ENCODE data around the gene ULK2. TPM values are rescaled to one million over a fixed set of nuclear protein-coding genes. Genes with fewer than 3 reads are reported as not detected.

The ULK2 gene
- total RNA-seq, 2 donors from 2014 or later, result 14.2 to 14.6 TPM

DNA sequence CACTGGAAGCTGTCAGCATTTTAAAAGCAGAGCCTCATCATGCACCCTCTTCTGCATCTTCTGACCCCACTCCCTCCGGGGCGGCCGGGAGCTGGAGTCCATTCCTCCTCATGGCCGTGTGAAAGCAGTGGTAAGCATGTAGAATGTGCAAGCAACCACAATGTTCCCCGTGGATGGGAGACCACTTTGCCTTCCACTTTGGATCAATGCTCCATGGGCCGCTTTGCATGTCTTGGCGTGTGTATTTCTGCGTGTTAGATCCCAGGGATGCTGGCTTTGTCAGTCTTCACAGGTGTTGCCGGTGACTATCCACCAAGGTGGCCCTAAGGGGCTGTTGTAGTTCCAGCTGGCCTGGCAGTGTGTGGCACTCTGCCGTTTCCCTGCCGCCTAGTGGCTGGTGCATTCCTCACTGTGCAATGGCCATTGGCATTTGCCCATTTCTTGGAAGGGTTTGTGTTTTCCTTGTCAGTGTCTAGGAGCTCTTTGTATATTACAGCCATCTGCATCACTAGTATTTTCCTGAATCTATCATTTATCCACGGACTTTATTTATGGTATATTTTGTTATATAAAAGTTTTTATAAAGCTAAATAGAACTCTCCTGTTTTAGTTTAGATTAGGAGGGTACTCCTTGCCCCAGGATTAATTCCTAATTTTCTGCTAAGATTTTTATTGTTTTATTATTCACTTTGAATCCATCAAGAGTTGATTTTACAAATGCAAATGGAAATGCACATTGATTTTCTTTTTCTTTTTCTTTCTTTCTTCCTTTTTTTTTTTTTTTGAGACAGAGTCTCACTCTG lies 113.9 kb downstream of the ULK2 start:
- peak; percentile 30 to 46 for ATAC-seq
- intact Hi-C loops (cut with DNase I), result no loop called here

DNA sequence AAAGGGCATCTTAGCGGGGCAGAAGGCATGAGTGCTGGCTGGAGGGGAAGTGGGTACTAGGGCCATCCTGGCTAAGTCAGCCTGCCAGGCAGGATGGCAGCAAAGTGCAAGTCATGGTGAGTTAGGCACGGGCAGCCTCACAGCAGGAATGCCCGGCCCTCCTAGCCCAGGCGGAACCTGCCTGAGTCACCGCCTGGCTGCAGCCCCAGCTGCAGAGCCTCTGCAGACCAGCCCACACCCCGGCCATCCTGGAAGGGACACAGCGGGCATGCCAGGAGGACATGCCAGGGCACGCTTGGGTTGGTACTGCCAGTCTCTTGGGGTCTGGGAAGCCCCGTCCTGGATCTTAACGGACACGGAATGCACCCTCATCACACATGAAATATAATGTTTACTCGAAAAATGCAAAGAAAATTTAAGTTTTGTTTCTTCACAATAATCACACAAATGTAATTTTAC lies 114.7 kb downstream of the ULK2 start:
- peak; percentile 55 for DNase-seq
- intact Hi-C loops (cut with DNase I), result no loop called here
- ATAC-seq, result peak; percentile 88 to 93

More for the DNA sequence above, 113.9 kb downstream of the ULK2 start:
- no peak for DNase-seq

GRCh38 chr17:19752216-19753050 lies 115.3 kb downstream of the ULK2 start:
- intact Hi-C loops (cut with DNase I), result no loop called here
- DNase-seq (no peak), ATAC-seq (no peak)

DNA sequence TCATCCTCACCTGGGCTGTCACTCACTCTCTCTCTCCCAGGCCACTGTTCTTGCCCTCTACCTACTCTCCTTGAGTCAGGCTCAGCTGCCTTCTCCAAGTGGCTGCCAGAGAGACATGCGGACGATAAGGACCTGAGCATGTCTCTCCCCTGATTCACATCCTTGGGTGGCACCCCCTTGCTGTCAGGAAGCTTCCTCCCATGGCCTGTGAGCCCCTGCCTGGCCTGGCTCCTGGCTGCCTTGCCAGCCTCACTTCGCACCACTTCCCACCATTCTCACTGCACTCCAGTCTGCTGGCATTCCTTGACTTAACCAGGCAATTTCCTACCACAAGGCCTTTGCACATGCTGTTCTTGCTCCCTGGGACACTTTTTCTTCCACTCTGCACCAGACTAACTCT lies 116.9 kb downstream of the ULK2 start:
- ATAC-seq, result no peak
- intact Hi-C loops (cut with DNase I), result no loop called here
- DNase-seq, result no peak

DNA sequence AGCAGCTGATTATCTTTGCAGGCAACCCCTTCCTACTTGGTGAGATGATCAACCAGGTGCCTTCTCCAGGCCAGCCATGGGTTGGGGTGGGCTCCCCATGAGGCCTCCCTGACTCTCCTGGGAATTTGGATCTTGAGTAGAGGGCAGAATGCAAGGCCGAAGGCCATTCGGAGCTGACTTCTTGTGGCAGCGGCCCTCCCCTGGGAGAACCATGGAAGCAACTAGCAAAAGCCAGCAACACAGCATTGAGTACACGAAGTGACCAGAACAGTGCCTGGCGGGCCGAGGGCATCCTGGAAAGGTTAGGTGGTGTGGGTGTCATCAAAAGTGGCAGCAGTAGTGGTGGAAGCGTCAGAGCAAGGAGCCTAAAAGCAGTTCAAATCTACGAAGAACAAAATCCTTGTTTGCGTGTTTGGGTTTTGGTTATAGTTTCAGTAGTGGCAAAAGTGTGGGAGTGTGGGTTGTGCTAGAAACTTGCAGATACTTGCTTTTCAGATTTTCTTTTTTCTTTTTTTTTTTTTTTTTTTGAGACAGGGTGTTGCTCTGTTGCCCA lies 117.6 kb downstream of the ULK2 start:
- DNase-seq, result no peak
- no peak for ATAC-seq
- intact Hi-C loops (cut with DNase I), result no loop called here

GRCh38 chr17:19748807-19749193 lies 118.9 kb downstream of the ULK2 start:
- intact Hi-C loops (cut with DNase I), result no loop called here
- no peak for DNase-seq

DNA sequence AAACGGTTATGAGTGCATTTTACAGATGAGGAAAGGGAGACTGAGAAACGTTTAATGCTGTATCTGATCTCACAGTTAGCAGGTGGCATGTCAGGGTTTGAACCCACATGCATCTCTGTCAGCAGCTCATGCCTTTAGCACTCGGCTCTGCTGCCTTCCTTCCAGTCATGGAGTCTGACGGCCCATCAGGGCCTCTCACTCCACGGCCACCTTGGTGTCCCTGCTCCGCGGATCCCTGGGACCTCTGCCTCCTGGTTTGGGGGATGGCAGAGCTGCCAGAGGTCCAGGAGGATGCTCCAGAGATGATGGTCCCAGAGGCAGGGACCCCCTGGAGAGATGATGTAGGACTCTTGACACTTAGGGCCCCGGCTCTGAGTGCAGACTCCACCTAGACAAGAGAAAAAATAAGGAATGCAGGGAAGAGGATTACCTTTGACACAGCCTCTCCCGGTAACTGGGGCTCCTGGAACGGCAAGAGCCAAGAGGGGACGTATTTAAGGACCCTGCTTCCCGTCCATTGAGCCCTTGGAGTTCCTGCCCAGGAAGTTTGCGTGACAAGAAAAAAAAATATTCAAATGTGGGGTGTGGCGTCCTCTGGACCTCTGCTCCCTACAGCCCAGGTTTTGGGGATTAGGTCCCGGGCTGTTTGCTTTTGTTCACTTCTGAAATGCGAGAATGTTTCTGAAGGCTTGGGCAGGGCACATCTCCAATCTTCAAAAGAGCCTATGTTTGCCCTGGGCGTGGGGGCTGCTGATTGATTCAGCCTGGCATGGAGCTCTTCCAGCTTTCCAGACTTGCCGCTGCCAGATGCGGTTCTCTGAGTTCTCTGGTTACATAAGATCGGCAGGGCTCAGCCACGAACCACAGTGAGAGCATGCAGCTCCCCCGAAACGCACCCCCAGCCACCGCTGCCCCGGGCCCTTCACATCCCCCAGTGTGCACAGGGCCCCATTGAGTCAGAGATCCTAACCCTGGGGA lies 119.6 kb downstream of the ULK2 start, which contains the start of gene ALDH3A1:
Gene ALDH3A1 (minus strand): TSS at position 470 of the 978 bp plus-strand sequence. CDS start 3,169 bp downstream, outside the sequence.
- ATAC-seq, result peak in 1 of 2 donors; percentile 12
- intact Hi-C loops (cut with DNase I), result no loop called here
- no peak for DNase-seq

More at GRCh38 chr17:19748807-19749193, 118.9 kb downstream of the ULK2 start:
- ATAC-seq, result no peak

GRCh38 chr17:19747159-19747719 lies 120.5 kb downstream of the ULK2 start:
- DNase-seq (no peak), ATAC-seq (no peak)
- intact Hi-C loops (cut with DNase I), result no loop called here

GRCh38 chr17:19746517-19746916 lies 121.2 kb downstream of the ULK2 start:
- intact Hi-C loops (cut with DNase I), result no loop called here
- ATAC-seq (no peak), DNase-seq (no peak)

GRCh38 chr17:19744922-19745757 lies 122.6 kb downstream of the ULK2 start:
- ATAC-seq, result peak; percentile 89 to 92
- peak; percentile 92 for DNase-seq
- intact Hi-C loops (cut with DNase I), result no loop called here

GRCh38 chr17:19744492-19744891 lies 123.2 kb downstream of the ULK2 start:
- ATAC-seq (peak; percentile 46 to 50), DNase-seq (peak; percentile 41)
- intact Hi-C loops (cut with DNase I), result no loop called here

DNA sequence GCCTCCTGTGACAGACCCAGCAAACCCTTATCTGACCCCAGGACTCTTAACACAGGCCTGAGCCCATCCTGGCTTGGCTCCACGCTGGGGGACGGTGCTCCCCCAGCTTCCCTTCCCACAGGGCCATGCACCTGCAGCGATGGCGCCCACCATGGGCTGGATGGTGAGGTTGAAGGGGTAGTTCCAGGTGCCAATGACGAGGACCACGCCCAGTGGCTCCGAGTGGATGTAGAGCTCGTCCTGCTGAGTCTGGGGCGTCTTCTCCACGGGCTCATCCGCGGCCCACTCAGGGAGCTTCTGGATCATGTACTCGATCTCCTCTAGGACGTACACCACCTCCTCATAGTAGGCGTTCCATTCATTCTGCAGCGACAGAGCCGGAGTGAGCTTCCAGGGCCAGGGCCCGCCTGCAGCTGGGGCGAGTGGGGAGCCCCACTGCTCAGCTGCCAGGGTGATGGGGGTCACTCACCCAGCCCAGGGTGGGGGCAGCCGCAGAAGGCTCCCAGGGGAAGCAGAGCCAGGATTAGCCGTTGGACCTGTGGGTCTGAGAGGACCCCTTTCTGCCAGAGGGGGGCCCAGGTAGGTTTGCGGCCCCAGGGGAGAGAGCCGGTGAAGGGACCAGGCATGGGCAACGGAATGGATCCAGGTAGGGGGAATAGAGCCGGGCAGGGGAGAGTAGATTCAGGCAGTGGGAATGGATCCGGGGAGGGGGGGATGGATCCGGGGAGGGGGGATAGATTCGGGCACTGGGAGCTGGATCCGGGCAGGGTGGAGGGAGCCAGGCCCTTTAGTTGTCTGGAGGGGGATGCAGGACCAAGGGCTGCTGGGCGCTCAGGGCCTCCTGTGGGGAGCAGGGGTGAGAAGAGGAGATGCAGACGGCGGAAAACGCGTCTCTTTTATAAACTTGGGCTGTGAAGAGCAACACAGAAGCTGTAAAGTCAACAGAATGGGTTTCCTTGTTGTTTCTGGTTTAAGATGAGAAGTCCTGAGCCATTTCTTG lies 124.3 kb downstream of the ULK2 start:
- DNase-seq (no peak), ATAC-seq (no peak)
- intact Hi-C loops (cut with DNase I), result no loop called here

- no peak for ATAC-seq
- no peak for DNase-seq
- intact Hi-C loops (cut with DNase I), result no loop called here
Measured at GRCh38 chr17:19742495-19742894, 125.2 kb downstream of the ULK2 start.

- intact Hi-C loops (cut with DNase I), result no loop called here
- ATAC-seq (no peak), DNase-seq (no peak)
Measured at GRCh38 chr17:19741832-19742457, 125.8 kb downstream of the ULK2 start.

DNA sequence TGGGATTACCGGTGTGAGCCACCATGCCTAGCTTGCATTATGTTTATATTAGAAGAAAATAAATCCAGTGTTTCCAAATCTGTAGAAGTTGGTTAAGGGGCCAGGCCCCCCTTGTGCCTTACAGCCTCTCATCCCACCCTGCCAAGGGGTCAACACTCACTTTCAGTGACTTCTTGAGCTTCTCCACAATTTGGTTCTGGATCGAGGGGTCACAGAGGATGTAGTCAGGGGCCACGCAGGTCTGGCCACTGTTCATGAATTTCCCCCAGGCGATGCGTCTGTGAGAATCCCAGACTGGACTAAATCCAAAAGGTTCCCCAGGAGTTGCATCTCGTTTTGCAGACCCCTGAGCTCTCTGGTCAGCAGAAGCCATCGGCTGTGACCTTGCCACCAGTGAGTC lies 126.8 kb downstream of the ULK2 start:
- ATAC-seq (no peak), DNase-seq (no peak)
- intact Hi-C loops (cut with DNase I), result no loop called here

Data from left cardiac atrium (tissue), 4 donors.